ENCODE measurements around the gene RPTOR.

- TF ChIP-seq CTCF (IDR thresholded peaks at IDR 0.05) (no peak), POLR2A (IDR thresholded peaks at IDR 0.05) (no peak)
Measured at GRCh38 chr17:80807882-80808281, 263.2 kb downstream of the RPTOR start.
